ELF-1 (cell line): ENCODE measurements around the gene HDAC9.

Source experiments
- DNase-seq: peaks from one replicate; pipeline ENCODE4 v3.0.0-alpha.2; 2016; ENCODE audit warnings: low read depth, low spot score

Gene HDAC9

GRCh38 chr7:18835001-18835690 lies 339.6 kb downstream of the HDAC9 start:
- DNase-seq = no peak

- no peak for DNase-seq
These were observed 348.4 kb downstream of the HDAC9 start for GRCh38 chr7:18843979-18844378.

GRCh38 chr7:18844735-18845134 lies 349.2 kb downstream of the HDAC9 start:
- DNase-seq = no peak

GRCh38 chr7:18845700-18846099 lies 350.2 kb downstream of the HDAC9 start:
- DNase-seq = no peak

GRCh38 chr7:18846765-18847215 lies 351.2 kb downstream of the HDAC9 start:
- DNase-seq = peak; percentile 69

- DNase-seq = no peak
These were observed 353.6 kb downstream of the HDAC9 start for GRCh38 chr7:18849130-18849529.

GRCh38 chr7:18855796-18856195 lies 360.2 kb downstream of the HDAC9 start:
- no peak for DNase-seq

- DNase-seq = no peak
These were observed 362.7 kb downstream of the HDAC9 start for GRCh38 chr7:18858232-18858631.

- no peak for DNase-seq
These were observed 363.8 kb downstream of the HDAC9 start for GRCh38 chr7:18859318-18859717.

GRCh38 chr7:18860221-18860620 lies 364.7 kb downstream of the HDAC9 start:
- no peak for DNase-seq

- DNase-seq = no peak
These were observed 366.1 kb downstream of the HDAC9 start for GRCh38 chr7:18861514-18862118.

- DNase-seq = no peak
These were observed 369.4 kb downstream of the HDAC9 start for GRCh38 chr7:18864967-18865366.

GRCh38 chr7:18866359-18867036 lies 370.9 kb downstream of the HDAC9 start:
- no peak for DNase-seq

GRCh38 chr7:18872344-18872743 lies 376.8 kb downstream of the HDAC9 start:
- no peak for DNase-seq

GRCh38 chr7:18873734-18874336 lies 378.3 kb downstream of the HDAC9 start:
- peak; percentile 15 for DNase-seq

- DNase-seq = no peak
These were observed 379.3 kb downstream of the HDAC9 start for GRCh38 chr7:18874880-18875279.

GRCh38 chr7:18877874-18878273 lies 382.3 kb downstream of the HDAC9 start:
- no peak for DNase-seq

- no peak for DNase-seq
These were observed 391.3 kb downstream of the HDAC9 start for GRCh38 chr7:18886832-18887231.

- DNase-seq = no peak
These were observed 393.9 kb downstream of the HDAC9 start for GRCh38 chr7:18889436-18889835.

GRCh38 chr7:18890134-18890533 lies 394.6 kb downstream of the HDAC9 start:
- DNase-seq = no peak

GRCh38 chr7:18890885-18891621 lies 395.5 kb downstream of the HDAC9 start:
- DNase-seq = no peak

GRCh38 chr7:18893156-18893555 lies 397.6 kb downstream of the HDAC9 start:
- no peak for DNase-seq
